Renal pelvis (tissue), 4 donors: ENCODE data around the gene SEMA4B. TPM values are rescaled to one million over a fixed set of nuclear protein-coding genes. Genes with fewer than 3 reads are reported as not detected.
A peak's percentile ranks its signal among the peaks of the same experiment; 100 is the strongest.
"Not testable (repeated sequence)": the region's sequence is repeated elsewhere in the genome, so short reads cannot be mapped to it uniquely, and the experiment has no call there.

Source experiments
- DNase-seq: peaks from one replicate; pipeline ENCODE4 v3.0.0-alpha.2; 2013
- polyA plus RNA-seq, 3 donors: library from polyadenylated mRNA; unstranded; fragments of 120-200 nt; gene quantifications; one replicate each; pipeline ENCODE4 v1.2.1, GENCODE V29; 2013; ENCODE audit not compliant: insufficient read length in 3 of 3

Gene SEMA4B
- polyA plus RNA-seq, 3 donors, result 46.9 to 52.5 (median 50.3) TPM

DNA sequence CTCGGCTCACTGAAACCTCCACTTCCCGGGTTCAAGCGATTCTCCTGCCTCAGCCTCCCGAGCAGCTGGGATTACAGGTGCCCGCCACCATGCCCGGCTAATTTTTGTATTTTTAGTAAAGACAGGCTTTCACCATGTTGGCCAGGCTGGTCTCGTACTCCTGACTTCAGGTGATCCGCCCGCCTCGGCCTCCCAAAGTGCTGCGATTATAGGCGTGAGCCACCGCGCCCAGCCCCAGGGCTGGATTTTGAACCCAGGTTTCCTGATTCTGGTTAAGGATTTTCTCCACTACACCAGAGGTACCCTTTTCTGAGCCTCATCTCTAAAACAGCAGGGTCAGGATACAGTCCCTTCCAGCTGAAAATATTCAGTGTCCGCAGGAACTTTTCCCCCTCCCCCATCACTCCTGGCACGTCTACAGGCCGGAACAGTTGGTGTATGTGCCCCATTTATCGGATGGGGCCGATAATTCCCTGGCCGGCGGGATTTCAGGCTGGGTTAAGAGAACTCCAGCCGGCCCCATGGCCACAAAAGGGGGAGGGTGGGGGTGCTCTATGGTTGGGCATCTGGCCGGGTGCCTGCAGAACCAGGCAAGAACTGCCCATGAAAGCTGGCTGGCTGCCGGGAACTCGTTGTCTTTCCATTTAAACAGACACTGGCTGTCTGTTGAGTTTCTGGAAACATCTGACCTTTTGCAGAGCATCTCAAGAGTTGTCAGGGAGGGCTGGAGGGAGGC lies 26.8 kb upstream of the SEMA4B start:
- DNase-seq, result no peak

- no peak for DNase-seq
Observed at GRCh38 chr15:90177012-90177411, 24.1 kb upstream of the SEMA4B start.

GRCh38 chr15:90178468-90179435 lies 22.4 kb upstream of the SEMA4B start:
- DNase-seq, result no peak

DNA sequence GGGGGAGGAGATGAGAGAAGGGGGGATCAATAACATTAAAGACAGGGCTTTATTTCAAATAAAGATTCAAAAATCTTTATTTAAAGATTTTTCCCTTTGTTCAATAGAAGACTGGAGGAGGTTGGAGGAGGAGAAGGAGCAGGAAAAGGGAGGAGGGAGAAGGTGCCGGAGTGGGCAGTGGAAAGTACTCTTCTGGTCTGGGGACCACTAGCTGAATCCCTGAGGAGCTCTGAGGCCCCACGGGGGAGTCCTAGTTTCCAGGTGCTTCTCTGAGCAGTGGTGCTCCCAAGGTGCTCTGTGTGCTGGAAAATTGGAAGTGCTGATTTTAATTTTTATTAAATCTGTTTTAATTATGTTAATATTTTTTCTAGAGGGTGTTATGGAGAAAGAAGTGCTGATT lies 19.4 kb upstream of the SEMA4B start:
- DNase-seq, result no peak

GRCh38 chr15:90184119-90184785 lies 16.9 kb upstream of the SEMA4B start:
- DNase-seq, result peak; percentile 84

DNA sequence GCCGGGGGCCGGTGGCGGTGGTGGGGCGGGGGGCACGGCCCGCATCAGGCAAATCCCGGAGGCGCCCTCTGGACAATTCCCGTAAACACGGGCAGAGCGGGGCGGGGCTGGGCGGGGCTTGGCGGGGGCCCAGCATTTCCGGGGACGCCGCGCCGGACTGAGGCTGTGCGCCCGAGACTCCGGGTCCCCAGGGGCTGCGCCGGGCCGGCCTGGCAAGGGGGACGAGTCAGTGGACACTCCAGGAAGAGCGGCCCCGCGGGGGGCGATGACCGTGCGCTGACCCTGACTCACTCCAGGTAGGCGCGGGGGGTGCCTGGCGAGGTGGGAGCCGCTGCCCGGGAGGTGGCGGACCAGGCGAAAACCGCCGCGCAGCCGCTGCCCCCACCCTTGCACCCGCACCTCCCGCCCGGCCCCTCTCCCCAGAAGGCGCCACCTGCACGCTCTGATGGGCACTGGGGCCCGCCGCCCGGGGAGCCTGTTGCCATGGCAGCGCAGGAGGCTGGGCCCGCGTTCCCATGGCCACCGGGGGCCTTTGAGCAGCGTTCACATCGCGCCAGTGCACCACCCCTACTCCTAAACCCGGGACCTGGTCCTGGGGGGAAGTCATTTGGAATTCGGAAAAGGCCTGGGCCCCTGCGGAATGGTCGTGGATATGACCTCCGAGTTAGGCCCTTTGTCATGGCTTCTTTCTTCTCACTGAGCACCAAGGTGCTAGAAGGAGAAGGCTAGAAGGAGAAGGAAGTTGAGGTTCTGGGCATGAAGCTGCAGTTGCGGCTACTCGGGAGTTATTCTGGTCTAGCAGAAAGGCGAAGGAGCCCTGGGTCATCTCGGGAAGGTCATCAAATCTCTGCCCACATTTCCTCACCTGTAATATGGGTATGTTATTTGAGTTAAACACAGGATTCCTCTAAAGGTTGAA lies 16.1 kb upstream of the SEMA4B start:
- no peak for DNase-seq

GRCh38 chr15:90187257-90187868 lies 13.8 kb upstream of the SEMA4B start:
- DNase-seq, result no peak

DNA sequence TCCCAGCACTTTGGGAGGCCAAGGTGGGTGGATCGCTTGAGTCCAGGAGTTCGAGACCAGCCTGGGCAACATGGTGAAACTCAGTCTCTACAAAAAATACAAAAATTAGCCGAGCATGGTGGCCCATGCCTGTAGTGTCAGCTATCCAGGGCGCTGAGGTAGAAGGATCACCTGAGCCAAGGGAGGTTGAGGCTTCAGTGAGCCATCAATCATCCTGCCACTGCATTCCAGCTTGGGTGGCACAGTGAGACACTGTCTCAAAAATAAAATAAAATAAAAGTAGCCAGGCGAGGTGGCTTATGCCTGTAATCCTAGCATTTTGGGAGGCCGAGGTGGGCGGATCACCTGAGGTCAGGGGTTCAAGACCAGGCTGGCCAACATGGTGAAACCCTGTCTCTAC lies 13.1 kb upstream of the SEMA4B start:
- not testable (repeated sequence) for DNase-seq

DNA sequence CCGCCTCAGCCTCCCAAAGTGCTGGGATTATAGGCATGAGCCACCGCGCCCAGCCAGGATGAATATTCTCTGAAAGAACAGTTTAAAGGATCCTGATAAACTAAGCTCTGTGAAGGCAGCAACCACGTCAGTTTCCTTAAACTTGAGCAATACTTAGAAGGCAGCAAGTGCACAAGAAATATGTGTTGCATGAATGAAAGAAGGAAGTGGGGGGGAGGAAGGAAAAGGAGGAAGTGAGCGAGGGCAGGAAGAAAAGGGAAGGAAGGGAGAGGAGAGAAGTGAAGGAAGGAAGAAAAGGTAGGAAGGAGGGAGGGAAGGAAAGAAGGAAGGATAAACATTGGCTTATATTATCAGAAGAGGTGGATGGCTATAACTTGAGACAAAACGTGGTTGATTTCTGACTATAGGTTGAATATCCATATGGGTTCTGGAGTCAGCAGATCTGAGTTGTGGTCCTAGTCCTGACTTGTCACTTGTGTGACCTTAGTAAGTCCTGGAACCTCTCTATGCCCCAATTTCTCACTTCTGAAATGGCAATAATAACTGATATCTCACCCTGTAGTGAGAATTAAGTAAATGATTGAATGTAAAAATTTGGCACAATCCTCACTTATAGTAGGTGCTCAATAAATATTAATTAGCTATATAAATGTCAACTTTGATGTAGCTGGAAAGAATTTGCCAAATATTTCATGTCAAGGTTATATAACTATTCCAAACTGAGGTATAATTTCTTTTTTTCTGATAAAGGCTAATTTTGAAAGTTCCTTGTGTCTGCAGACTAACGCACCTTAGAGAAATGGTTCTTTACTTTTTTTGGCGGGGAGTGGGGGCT lies 12.0 kb upstream of the SEMA4B start:
- DNase-seq, result no peak

DNA sequence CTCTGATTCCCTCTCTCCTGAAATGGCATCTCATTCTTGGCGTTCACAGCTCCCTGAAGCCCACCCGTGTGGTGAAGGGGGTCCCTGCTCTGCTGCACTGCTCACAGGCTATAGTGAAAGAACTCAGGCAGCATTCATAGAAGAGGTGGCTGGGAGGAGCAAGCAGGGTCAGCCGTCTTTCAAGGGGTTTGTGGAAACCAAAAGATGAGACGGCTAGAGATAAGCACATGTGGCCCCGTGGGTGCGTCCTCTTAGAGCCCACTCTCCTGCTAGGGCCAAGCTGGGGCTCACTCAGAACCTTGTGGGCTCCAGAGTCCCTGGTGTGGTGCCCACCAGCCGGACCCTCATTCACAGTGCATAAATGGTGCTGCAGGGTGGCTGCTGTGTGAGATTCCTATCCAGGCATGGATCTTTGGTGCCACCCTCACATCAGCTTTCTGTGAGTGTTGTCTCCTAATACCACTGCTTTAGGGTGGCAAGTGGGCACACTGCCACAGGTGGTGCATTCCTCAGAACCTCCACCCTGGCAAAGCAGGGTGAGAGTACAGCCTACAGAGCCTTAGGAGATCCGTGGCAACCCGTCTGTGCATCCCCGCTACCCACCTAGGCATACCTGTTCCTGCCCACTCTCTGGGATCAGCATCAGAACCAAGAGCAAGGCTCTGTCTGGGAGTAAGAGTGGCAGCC lies 11.2 kb upstream of the SEMA4B start:
- no peak for DNase-seq

- DNase-seq, result no peak
Observed at GRCh38 chr15:90190606-90191343, 10.4 kb upstream of the SEMA4B start.

DNA sequence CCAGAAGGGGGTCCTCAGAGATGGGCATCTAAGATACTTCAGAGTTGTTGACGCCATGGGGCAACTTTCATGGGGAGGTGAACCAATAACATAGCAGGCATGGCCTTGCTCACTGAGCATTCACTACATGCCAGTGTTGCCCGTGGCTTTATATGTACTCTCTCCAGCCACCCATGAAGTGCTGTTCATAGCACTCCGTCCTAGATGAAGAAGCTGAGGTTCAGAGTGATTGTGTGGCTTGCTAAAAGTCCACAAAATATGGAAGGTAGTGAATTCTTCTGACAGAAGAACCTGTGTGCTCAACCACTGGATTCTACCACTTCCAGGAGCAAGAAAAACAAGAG lies 9.8 kb upstream of the SEMA4B start:
- no peak for DNase-seq

DNA sequence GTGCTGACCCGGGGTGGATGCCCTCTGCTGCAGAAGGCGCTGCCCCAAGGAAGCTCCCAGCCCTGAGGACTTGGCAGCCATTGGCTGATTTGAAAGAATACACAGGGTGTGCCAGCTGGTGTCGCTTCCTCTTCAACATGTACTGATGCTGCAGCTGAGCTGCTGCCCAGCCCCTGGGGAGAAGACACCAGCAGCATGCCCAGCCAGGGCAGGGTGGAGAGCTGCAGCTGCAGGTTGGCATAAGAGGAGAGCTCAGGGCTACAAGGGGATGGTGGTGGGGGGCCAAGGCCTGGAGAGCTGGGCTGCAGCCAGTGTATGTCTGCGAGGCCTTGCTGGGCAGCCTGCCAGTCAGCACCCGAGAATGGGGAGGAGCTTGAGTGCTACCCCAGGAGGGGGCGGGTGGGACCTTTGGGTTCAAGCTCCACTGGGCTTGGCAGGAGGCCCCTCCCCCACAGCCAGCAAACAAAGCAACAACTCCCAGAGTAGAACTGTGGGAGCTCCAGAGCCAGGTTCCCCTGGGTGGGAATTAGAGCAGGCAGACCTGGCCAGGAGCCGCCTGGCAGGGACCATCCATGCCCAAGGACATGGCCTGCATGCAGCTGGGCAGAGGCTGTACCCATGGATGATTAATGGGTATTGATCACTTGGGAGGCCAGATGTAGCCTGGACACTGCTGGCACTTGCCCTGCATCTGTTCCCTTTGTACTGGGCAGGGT lies 9.2 kb upstream of the SEMA4B start:
- DNase-seq, result peak; percentile 92

- DNase-seq, result no peak
Observed at GRCh38 chr15:90192961-90193786, 8.0 kb upstream of the SEMA4B start.

GRCh38 chr15:90194655-90195054 lies 6.5 kb upstream of the SEMA4B start:
- DNase-seq, result no peak

- no peak for DNase-seq
Observed at GRCh38 chr15:90200534-90201129, 498 bp upstream of the SEMA4B start.

GRCh38 chr15:90201944-90202375 lies 830 bp downstream of the SEMA4B start:
- no peak for DNase-seq
